Neural progenitor cell (in vitro differentiated cells): ENCODE measurements around the gene FAM89B. TPM values are rescaled to one million over a fixed set of nuclear protein-coding genes. Genes with fewer than 3 reads are reported as not detected.

Experiments used
- DNase-seq: peaks from one replicate; pipeline ENCODE4 v3.0.0-alpha.2; 2016; ENCODE audit warnings: low spot score
- H2AFZ ChIP-seq: fragments of 200-600 bp; sonication (generic); replicated peaks from 2 replicates; pipeline ENCODE4 v1.6.1; 2016; ENCODE audit warnings: antibody characterized with exemption
- H3F3A ChIP-seq: fragments of 200-600 bp; sonication (generic); 2 replicates; pipeline ENCODE4 v1.6.1; 2016; ENCODE audit warnings: antibody characterized with exemption, low read depth
- H3K27ac ChIP-seq: fragments of 200-600 bp; sonication (generic); 2 replicates; pipeline ENCODE4 v1.5.1; 2016; ENCODE audit warnings: mild to moderate bottlenecking
- H3K27me3 ChIP-seq: fragments of 200-600 bp; sonication (generic); 2 replicates; pipeline ENCODE4 v1.6.1; 2016; ENCODE audit warnings: mild to moderate bottlenecking, moderate library complexity
- H3K36me3 ChIP-seq: fragments of 200-600 bp; sonication (generic); 2 replicates; pipeline ENCODE4 v1.5.1; 2016
- H3K4me1 ChIP-seq: fragments of 200-600 bp; sonication (generic); 2 replicates; pipeline ENCODE4 v1.6.1; 2016; ENCODE audit warnings: mixed run types
- H3K4me2 ChIP-seq: fragments of 200-600 bp; sonication (generic); 2 replicates; pipeline ENCODE4 v1.6.1; 2016
- H3K4me3 ChIP-seq: fragments of 200-600 bp; sonication (generic); 2 replicates; pipeline ENCODE4 v1.5.1; 2016
- H3K79me2 ChIP-seq: fragments of 200-600 bp; sonication (generic); 2 replicates; pipeline ENCODE4 v1.6.1; 2016; ENCODE audit warnings: low read depth
- H3K9ac ChIP-seq: fragments of 200-600 bp; sonication (generic); 2 replicates; pipeline ENCODE4 v1.6.1; 2016
- H3K9me3 ChIP-seq: fragments of 200-600 bp; sonication (generic); 2 replicates; pipeline ENCODE4 v1.5.1; 2016; ENCODE audit warnings: low read depth
- H4K20me1 ChIP-seq: fragments of 200-600 bp; sonication (generic); 2 replicates; pipeline ENCODE4 v1.6.1; 2016; ENCODE audit warnings: low read depth
- H3K27ac Mint-ChIP-seq: 3 replicates; pipeline ENCODE4 v1.8.0; 2021; ENCODE audit warnings: mixed read lengths
- H3K27me3 Mint-ChIP-seq: 2 replicates; pipeline ENCODE4 v1.8.0; 2022; ENCODE audit warnings: low read depth, mild to moderate bottlenecking, inconsistent platforms, moderate library complexity, mixed read lengths; ENCODE audit not compliant: insufficient read depth
- H3K36me3 Mint-ChIP-seq: 3 replicates; pipeline ENCODE4 v1.8.0; 2021; ENCODE audit warnings: mixed read lengths
- H3K4me1 Mint-ChIP-seq: 3 replicates; pipeline ENCODE4 v1.8.0; 2021; ENCODE audit warnings: mixed read lengths
- H3K4me3 Mint-ChIP-seq: 3 replicates; pipeline ENCODE4 v1.8.0; 2021; ENCODE audit warnings: mild to moderate bottlenecking, moderate library complexity, mixed read lengths
- H3K9me3 Mint-ChIP-seq: 3 replicates; pipeline ENCODE4 v1.8.0; 2020; ENCODE audit warnings: mixed read lengths
- EZH2 ChIP-seq: fragments of 200-600 bp; sonication (generic); IDR thresholded peaks from 2 replicates; pipeline ENCODE4 v1.6.1; 2017; ENCODE audit warnings: antibody characterized with exemption, mild to moderate bottlenecking, moderate library complexity
- EZH2phosphoT487 ChIP-seq: fragments of 200-600 bp; sonication (generic); IDR thresholded peaks from 2 replicates; pipeline ENCODE4 v1.6.1; 2017; ENCODE audit warnings: antibody characterized with exemption
- total RNA-seq: library from RNA; depleted of rRNA; stranded (reverse); fragments of >200 nt; gene quantifications from 2 replicates; pipeline ENCODE4 v1.2.3, GENCODE V29; 2015; ENCODE audit warnings: low replicate concordance
- TF ChIP-seq, protein P1 (sequence below): fragments of 200-600 bp; sonication (generic); IDR thresholded peaks from 2 replicates; pipeline ENCODE4 v1.5.1; 2017; ENCODE audit warnings: antibody characterized with exemption, mild to moderate bottlenecking

FAM89B gene
- total RNA-seq, 1 donor from 2014 or later, result 11.7 TPM

- peaks cover 14% of the 10 kb centered on the region for H3K36me3 Mint-ChIP-seq
- TF ChIP-seq EZH2 (no peak), EZH2phosphoT487 (no peak)
- TF ChIP-seq, protein P1, sequence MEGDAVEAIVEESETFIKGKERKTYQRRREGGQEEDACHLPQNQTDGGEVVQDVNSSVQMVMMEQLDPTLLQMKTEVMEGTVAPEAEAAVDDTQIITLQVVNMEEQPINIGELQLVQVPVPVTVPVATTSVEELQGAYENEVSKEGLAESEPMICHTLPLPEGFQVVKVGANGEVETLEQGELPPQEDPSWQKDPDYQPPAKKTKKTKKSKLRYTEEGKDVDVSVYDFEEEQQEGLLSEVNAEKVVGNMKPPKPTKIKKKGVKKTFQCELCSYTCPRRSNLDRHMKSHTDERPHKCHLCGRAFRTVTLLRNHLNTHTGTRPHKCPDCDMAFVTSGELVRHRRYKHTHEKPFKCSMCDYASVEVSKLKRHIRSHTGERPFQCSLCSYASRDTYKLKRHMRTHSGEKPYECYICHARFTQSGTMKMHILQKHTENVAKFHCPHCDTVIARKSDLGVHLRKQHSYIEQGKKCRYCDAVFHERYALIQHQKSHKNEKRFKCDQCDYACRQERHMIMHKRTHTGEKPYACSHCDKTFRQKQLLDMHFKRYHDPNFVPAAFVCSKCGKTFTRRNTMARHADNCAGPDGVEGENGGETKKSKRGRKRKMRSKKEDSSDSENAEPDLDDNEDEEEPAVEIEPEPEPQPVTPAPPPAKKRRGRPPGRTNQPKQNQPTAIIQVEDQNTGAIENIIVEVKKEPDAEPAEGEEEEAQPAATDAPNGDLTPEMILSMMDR, result no peak
- H3K4me2 ChIP-seq, result peak overlapping the region; percentile 75
- peaks cover 46% of the 10 kb centered on the region for H3K79me2 ChIP-seq
- DNase-seq, result no peak
- H3K27ac ChIP-seq, result no peak overlapping the region
- H3K36me3 ChIP-seq, result no peaks in the 10 kb centered on the region
- peaks cover 28% of the 10 kb centered on the region for H3F3A ChIP-seq
- H3K9ac ChIP-seq, result no peak overlapping the region
- peak overlapping the region; percentile 81 for H3K4me3 Mint-ChIP-seq
- peak overlapping the region; percentile 80 for H3K4me3 ChIP-seq
- peaks cover 10% of the 10 kb centered on the region for H3K27me3 Mint-ChIP-seq
- H4K20me1 ChIP-seq, result peaks cover 56% of the 10 kb centered on the region
- H2AFZ ChIP-seq, result no peak overlapping the region
- H3K27ac Mint-ChIP-seq, result no peak overlapping the region
- H3K27me3 ChIP-seq, result peaks cover 5% of the 10 kb centered on the region
- H3K9me3 ChIP-seq, result no peaks in the 10 kb centered on the region
- peaks cover 43% of the 10 kb centered on the region for H3K4me1 Mint-ChIP-seq
- H3K4me1 ChIP-seq, result peaks cover 20% of the 10 kb centered on the region
- H3K9me3 Mint-ChIP-seq, result no peaks in the 10 kb centered on the region
Measured at GRCh38 chr11:65612691-65613090, 40.4 kb downstream of the FAM89B start.

DNA sequence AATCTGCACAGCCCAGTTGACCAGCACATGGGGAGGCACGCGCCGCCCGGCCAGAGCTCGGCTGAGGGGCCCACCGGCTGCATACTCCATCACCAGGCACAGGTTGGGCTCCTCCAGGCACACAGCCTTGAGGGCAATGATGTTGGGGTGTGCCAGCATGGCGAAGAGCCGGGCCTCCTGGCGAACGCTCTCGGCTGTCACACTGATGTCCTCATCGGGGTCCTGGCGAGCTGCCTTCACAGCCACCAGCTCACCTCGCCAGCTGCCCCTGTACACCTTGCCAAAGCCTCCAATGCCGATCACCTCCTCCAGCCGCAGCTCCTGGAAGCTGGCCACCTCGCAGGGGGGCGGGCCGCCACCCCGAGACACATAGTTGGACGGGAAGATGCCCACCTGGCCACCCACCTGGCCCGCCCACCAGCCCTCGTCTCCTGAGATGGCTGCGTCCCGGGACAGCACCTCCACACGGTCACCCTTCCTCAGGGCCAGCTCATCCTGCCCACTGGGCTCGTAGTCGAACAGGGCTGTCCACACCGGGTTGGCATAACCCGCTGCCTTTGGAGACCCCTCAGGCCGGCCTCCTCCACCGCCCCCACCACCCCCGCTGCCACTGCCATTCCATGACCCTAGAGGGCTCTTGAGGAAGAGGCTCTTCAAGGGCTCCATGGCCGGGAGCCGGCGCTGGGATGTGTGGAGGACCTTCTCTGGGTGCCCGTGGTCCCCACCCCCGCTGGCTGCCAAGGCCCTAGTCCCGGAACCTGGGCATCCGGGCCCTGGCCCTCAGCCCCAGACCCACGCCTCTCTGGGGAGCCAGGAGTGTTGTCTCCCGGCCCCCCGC, 41.0 kb downstream of the FAM89B start:
- peak overlapping the region; percentile 81 for H3K4me3 Mint-ChIP-seq
- Histone ChIP-seq H3K9ac (peak overlapping the region; percentile 61), H4K20me1 (peaks cover 50% of the 10 kb centered on the region), H3K9me3 (no peaks in the 10 kb centered on the region), H3F3A (peaks cover 22% of the 10 kb centered on the region), H3K79me2 (peaks cover 46% of the 10 kb centered on the region), H3K4me1 (peaks cover 19% of the 10 kb centered on the region), H3K27ac (no peak overlapping the region), H3K4me3 (peak overlapping the region; percentile 80), H3K27me3 (no peaks in the 10 kb centered on the region), H3K4me2 (peak overlapping the region; percentile 75), H2AFZ (no peak overlapping the region), H3K36me3 (no peaks in the 10 kb centered on the region)
- peaks cover 41% of the 10 kb centered on the region for H3K4me1 Mint-ChIP-seq
- no peaks in the 10 kb centered on the region for H3K9me3 Mint-ChIP-seq
- H3K27ac Mint-ChIP-seq, result no peak overlapping the region
- peaks cover 9% of the 10 kb centered on the region for H3K27me3 Mint-ChIP-seq
- DNase-seq, result peak; percentile 45
- H3K36me3 Mint-ChIP-seq, result peaks cover 12% of the 10 kb centered on the region
- TF ChIP-seq EZH2phosphoT487, result no peak
- TF ChIP-seq, protein P1, result no peak
- TF ChIP-seq EZH2, result no peak

- Mint-ChIP-seq H3K4me3 (peak within 1 kb of the TSS; percentile 93), H3K27ac (peak within 1 kb of the TSS; percentile 87), H3K36me3 (peaks cover 5% of the 10 kb centered on the region), H3K27me3 (peaks cover 4% of the 10 kb centered on the region), H3K4me1 (peaks cover 27% of the 10 kb centered on the region), H3K9me3 (no peaks in the 10 kb centered on the region)
- H3K79me2 ChIP-seq, result peaks cover 46% of the 10 kb centered on the region
- TF ChIP-seq, protein P1, result no peak
- TF ChIP-seq EZH2, result no peak
- TF ChIP-seq EZH2phosphoT487, result no peak
- peaks cover 19% of the 10 kb centered on the region for H3K4me1 ChIP-seq
- peak; percentile 100 for DNase-seq
- peak within 1 kb of the TSS; percentile 80 for H3K4me3 ChIP-seq
- H2AFZ ChIP-seq, result no peak within 1 kb of the TSS
- H3K27ac ChIP-seq, result peak within 1 kb of the TSS; percentile 35
- no peaks in the 10 kb centered on the region for H3K9me3 ChIP-seq
- H3K36me3 ChIP-seq, result no peaks in the 10 kb centered on the region
- peak within 1 kb of the TSS; percentile 61 for H3K9ac ChIP-seq
- peaks cover 29% of the 10 kb centered on the region for H4K20me1 ChIP-seq
- H3F3A ChIP-seq, result peaks cover 19% of the 10 kb centered on the region
- peak within 1 kb of the TSS; percentile 96 for H3K4me2 ChIP-seq
- no peaks in the 10 kb centered on the region for H3K27me3 ChIP-seq
Measured at GRCh38 chr11:65615229-65615949, 43.1 kb downstream of the FAM89B start, which contains the start of gene PCNX3. Gene PCNX3, plus strand, starts transcription at chr11:65615776. Its CDS starts 536 bp downstream, at chr11:65616312.
